ENCODE data around the gene UST. TPM values are rescaled to one million over a fixed set of nuclear protein-coding genes. Genes with fewer than 3 reads are reported as not detected.

UST gene
- total RNA-seq, 5 donors from 2014 or later (not counting 1 experiment from before 2014, with no cell fraction given) = 1.9 to 5.3 (median 3.0) TPM

DNA sequence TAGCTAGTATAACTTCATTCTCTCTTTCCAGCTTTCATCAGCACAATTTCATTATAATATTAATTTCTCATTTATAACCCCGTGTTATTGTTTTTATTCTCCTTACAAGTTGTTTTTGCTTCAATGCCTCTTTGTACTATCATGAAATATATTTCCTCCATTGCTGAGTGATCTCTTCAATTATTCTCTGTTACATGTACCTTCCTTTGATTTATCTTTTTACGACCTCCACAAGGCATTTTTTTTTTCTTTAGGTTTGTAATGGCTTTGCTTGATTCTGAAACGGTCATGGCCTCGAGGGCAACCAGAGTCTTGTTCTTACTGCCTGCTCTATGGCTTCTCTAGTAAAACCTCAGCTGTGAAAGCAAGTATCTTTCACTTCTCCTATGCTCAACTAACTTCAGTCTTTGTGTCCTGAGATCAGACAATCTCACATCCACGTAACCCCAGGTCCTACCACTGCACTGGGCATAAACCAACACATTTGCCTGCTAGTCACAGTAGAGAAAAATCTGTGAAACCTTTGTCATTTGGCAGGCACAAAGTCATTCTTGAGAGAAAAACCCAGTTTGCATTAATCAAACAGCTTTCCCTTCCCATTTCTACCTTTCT lies 119.9 kb downstream of the UST start:
- WGBS (ENCODE audit: insufficient coverage) = 94% methylated on average over 3 of the region's 5 CpGs
- Histone ChIP-seq H3K27ac (ENCODE audit: low read length) (no peak overlapping the region), H3K4me3 (ENCODE audit: control insufficient read depth in 1 of 2, extremely low read depth in 1 of 2, low read length in 1 of 2) (no peak overlapping the region), H3K4me1 (ENCODE audit: control insufficient read depth in 1 of 2, extremely low read depth in 1 of 2, insufficient read depth in 2 of 2, low read length in 2 of 2) (peaks cover 0 to 21% of the 10 kb centered on the region in 2 experiments), H3K27me3 (replicated peaks in 1 of 2; ENCODE audit: control insufficient read depth in 2 of 2, extremely low read depth in 1 of 2, insufficient read depth in 2 of 2, low read length in 1 of 2) (no peaks in the 10 kb centered on the region), H3K36me3 (ENCODE audit: control insufficient read depth in 2 of 2, extremely low read depth in 1 of 2, insufficient read depth in 1 of 2, low read length in 1 of 2) (no peaks in the 10 kb centered on the region), H3K9me3 (no peaks in the 10 kb centered on the region)
- Mint-ChIP-seq H3K4me1 (peaks cover 0 to 48% (median 10%) of the 10 kb centered on the region in 3 donors), H3K4me3 (no peak overlapping the region), H3K27ac (no peak overlapping the region), H3K27me3 (peaks cover 2 to 5% of the 10 kb centered on the region in 2 donors), H3K36me3 (no peaks in the 10 kb centered on the region), H3K9me3 (peaks cover 0 to 3% (median 0%) of the 10 kb centered on the region in 3 donors)
- ChIA-PET CTCF (interaction anchor here in 1 of 2 donors (0.5 to 0.7 kb wide), 2 partner anchors 25 to 215 kb away, joined by 3 to 4 read pairs; no protein-coding TSS in a partner anchor), POLR2A (interaction anchor here in 1 of 2 donors (0.6 kb wide), 2 partner anchors 40 to 273 kb away, joined by 3 read pairs; no protein-coding TSS in a partner anchor)
- ATAC-seq (replicated peaks in 1 of 4) = no peak
- DNase-seq = no peak

DNA sequence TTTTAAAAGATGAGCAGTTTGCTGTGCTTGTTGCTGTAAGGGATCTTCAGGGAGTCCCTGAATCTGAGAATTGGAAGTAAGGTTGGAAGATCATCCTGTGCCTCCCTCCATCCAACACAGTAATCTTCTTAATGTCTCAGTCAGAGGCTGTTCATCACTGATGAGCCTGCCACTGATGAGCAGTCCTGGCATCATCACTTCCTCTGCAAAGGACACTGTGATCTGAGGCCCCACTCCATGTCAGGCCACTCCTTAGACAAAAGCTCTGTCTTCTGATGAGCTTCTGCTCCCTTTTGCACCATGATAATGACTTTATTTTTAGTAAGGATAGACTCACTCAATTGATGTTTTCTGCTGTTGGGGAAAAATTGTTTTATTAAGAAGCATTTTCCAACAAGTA lies 121.0 kb downstream of the UST start:
- Mint-ChIP-seq H3K36me3 (no peaks in the 10 kb centered on the region), H3K27ac (no peak overlapping the region), H3K27me3 (peaks cover 2 to 3% of the 10 kb centered on the region in 2 donors), H3K4me1 (peaks cover 0 to 46% (median 10%) of the 10 kb centered on the region in 3 donors), H3K4me3 (no peak overlapping the region), H3K9me3 (peaks cover 0 to 3% (median 0%) of the 10 kb centered on the region in 3 donors)
- Histone ChIP-seq H3K27ac (ENCODE audit: low read length) (no peak overlapping the region), H3K4me3 (ENCODE audit: control insufficient read depth in 1 of 2, extremely low read depth in 1 of 2, low read length in 1 of 2) (no peak overlapping the region), H3K4me1 (ENCODE audit: control insufficient read depth in 1 of 2, extremely low read depth in 1 of 2, insufficient read depth in 2 of 2, low read length in 2 of 2) (peaks cover 0 to 21% of the 10 kb centered on the region in 2 experiments), H3K9me3 (no peaks in the 10 kb centered on the region), H3K27me3 (replicated peaks in 1 of 2; ENCODE audit: control insufficient read depth in 2 of 2, extremely low read depth in 1 of 2, insufficient read depth in 2 of 2, low read length in 1 of 2) (no peaks in the 10 kb centered on the region), H3K36me3 (ENCODE audit: control insufficient read depth in 2 of 2, extremely low read depth in 1 of 2, insufficient read depth in 1 of 2, low read length in 1 of 2) (no peaks in the 10 kb centered on the region)
- POLR2A ChIA-PET = no interaction called here
- ATAC-seq (replicated peaks in 1 of 4) (no peak), DNase-seq (no peak)
- CTCF ChIA-PET = no interaction called here

DNA sequence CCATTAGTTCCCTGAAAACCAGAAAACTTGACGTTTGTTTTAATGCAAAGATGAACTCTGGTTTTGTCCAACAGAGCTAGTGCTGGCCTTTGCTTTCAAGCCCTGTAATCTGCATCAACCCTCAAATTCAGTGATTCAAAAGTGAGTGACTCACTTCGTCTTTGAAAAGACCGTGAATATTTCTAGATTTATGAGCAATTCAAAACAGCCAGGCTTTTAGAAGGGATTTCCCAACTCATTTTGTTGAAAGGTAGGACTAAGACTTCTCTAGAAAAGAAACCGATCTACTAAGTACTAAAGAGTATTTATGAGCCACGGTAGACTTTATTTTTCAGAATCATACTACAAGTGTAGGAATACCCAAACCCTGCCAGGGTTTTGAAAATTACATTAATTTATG lies 121.5 kb downstream of the UST start:
- Histone ChIP-seq H3K27ac (ENCODE audit: low read length) (no peak overlapping the region), H3K9me3 (no peaks in the 10 kb centered on the region), H3K4me1 (ENCODE audit: control insufficient read depth in 1 of 2, extremely low read depth in 1 of 2, insufficient read depth in 2 of 2, low read length in 2 of 2) (peaks cover 0 to 21% of the 10 kb centered on the region in 2 experiments), H3K36me3 (ENCODE audit: control insufficient read depth in 2 of 2, extremely low read depth in 1 of 2, insufficient read depth in 1 of 2, low read length in 1 of 2) (no peaks in the 10 kb centered on the region), H3K4me3 (ENCODE audit: control insufficient read depth in 1 of 2, extremely low read depth in 1 of 2, low read length in 1 of 2) (no peak overlapping the region), H3K27me3 (replicated peaks in 1 of 2; ENCODE audit: control insufficient read depth in 2 of 2, extremely low read depth in 1 of 2, insufficient read depth in 2 of 2, low read length in 1 of 2) (no peaks in the 10 kb centered on the region)
- H3K27me3 Mint-ChIP-seq = peaks cover 0 to 2% of the 10 kb centered on the region in 2 donors
- DNase-seq (no peak), ATAC-seq (replicated peaks in 1 of 4) (no peak)
- WGBS (ENCODE audit: insufficient coverage) = 57% methylated on average over 1 of the region's 5 CpGs
- no peak overlapping the region for H3K4me3 Mint-ChIP-seq
- CTCF ChIA-PET = no interaction called here
- H3K27ac Mint-ChIP-seq = no peak overlapping the region
- POLR2A ChIA-PET = no interaction called here
- H3K4me1 Mint-ChIP-seq = peaks cover 0 to 41% (median 10%) of the 10 kb centered on the region in 3 donors
- H3K9me3 Mint-ChIP-seq = no peaks in the 10 kb centered on the region
- H3K36me3 Mint-ChIP-seq = no peaks in the 10 kb centered on the region

DNA sequence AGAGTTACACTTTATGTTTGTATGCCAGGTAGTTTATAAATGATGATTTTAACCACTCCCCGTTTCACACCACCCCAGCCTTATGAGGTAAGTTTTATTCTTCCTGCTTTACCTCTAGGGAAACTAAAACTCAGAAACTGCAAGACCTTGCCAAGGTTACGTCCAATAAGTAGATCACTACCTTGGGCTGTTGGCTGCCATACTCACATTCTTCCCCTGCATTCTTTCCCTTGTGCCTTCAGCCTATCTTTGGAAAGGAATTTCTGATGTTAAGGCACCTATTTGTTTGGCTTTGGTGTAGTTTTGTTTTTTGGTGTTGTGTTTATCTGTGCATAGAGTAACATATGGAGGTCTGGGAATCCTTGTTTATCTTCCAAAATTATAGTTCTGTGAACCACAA lies 122.1 kb downstream of the UST start:
- WGBS (ENCODE audit: insufficient coverage) = no CpG with 5 or more reads among the region's 2 CpGs
- Histone ChIP-seq H3K4me3 (ENCODE audit: control insufficient read depth in 1 of 2, extremely low read depth in 1 of 2, low read length in 1 of 2) (no peak overlapping the region), H3K9me3 (no peaks in the 10 kb centered on the region), H3K36me3 (ENCODE audit: control insufficient read depth in 2 of 2, extremely low read depth in 1 of 2, insufficient read depth in 1 of 2, low read length in 1 of 2) (no peaks in the 10 kb centered on the region), H3K27ac (ENCODE audit: low read length) (no peak overlapping the region), H3K4me1 (ENCODE audit: control insufficient read depth in 1 of 2, extremely low read depth in 1 of 2, insufficient read depth in 2 of 2, low read length in 2 of 2) (peaks cover 0 to 18% of the 10 kb centered on the region in 2 experiments), H3K27me3 (replicated peaks in 1 of 2; ENCODE audit: control insufficient read depth in 2 of 2, extremely low read depth in 1 of 2, insufficient read depth in 2 of 2, low read length in 1 of 2) (no peaks in the 10 kb centered on the region)
- no peak for DNase-seq
- no peak overlapping the region for H3K27ac Mint-ChIP-seq
- ChIA-PET POLR2A (no interaction called here), CTCF (no interaction called here)
- no peaks in the 10 kb centered on the region for H3K36me3 Mint-ChIP-seq
- H3K9me3 Mint-ChIP-seq = no peaks in the 10 kb centered on the region
- peaks cover 0 to 2% of the 10 kb centered on the region in 2 donors for H3K27me3 Mint-ChIP-seq
- H3K4me1 Mint-ChIP-seq = peaks cover 0 to 41% (median 10%) of the 10 kb centered on the region in 3 donors
- no peak overlapping the region for H3K4me3 Mint-ChIP-seq
- no peak for ATAC-seq (replicated peaks in 1 of 4)

DNA sequence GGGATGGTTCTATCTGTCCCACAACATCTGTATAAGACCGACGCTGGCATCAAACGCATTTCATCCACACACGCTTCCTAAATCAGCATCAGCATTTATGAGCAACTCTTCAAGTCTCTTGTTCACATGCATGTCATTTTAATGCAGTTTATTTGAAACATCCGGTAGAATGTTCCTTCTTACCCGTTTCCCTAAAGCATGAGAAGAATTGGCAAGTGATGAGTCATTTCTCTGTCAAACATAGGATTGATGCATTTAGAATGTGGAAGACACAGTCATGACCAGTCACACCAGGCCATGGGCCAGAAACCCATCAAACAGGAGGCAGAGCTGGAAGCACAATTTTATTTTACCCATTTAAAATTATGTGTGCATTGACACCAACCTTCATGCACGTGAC lies 122.8 kb downstream of the UST start:
- Mint-ChIP-seq H3K4me1 (peaks cover 0 to 35% (median 10%) of the 10 kb centered on the region in 3 donors), H3K27me3 (peaks cover 0 to 2% of the 10 kb centered on the region in 2 donors), H3K4me3 (no peak overlapping the region), H3K36me3 (no peaks in the 10 kb centered on the region), H3K27ac (no peak overlapping the region), H3K9me3 (no peaks in the 10 kb centered on the region)
- 100% methylated on average over 3 of the region's 7 CpGs for WGBS (ENCODE audit: insufficient coverage)
- CTCF ChIA-PET = no interaction called here
- Histone ChIP-seq H3K9me3 (no peaks in the 10 kb centered on the region), H3K27me3 (replicated peaks in 1 of 2; ENCODE audit: control insufficient read depth in 2 of 2, extremely low read depth in 1 of 2, insufficient read depth in 2 of 2, low read length in 1 of 2) (no peaks in the 10 kb centered on the region), H3K36me3 (ENCODE audit: control insufficient read depth in 2 of 2, extremely low read depth in 1 of 2, insufficient read depth in 1 of 2, low read length in 1 of 2) (no peaks in the 10 kb centered on the region), H3K4me1 (ENCODE audit: control insufficient read depth in 1 of 2, extremely low read depth in 1 of 2, insufficient read depth in 2 of 2, low read length in 2 of 2) (peaks cover 0 to 14% of the 10 kb centered on the region in 2 experiments), H3K27ac (ENCODE audit: low read length) (no peak overlapping the region), H3K4me3 (ENCODE audit: control insufficient read depth in 1 of 2, extremely low read depth in 1 of 2, low read length in 1 of 2) (no peak overlapping the region)
- no peak for DNase-seq
- no peak for ATAC-seq (replicated peaks in 1 of 4)
- POLR2A ChIA-PET = no interaction called here

DNA sequence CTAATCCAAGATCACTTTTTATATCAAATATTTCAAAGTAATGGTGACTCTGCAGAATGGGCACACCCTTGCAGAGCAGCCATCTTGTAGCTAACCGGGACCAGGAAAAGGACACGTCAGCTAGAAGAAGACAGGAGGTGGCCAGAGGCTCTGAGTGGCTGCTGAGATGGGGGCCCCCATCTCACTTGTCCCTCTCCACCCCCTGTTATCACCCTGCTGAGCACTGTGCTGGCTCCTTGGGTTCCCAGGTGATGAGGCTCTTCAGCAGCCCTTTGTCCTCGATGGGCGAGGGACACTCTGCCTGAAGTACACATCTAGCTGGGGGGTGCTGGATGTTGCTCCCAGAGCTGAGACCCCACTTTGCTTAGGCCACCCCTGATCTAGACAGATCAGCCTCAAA lies 126.3 kb downstream of the UST start:
- Histone ChIP-seq H3K4me3 (ENCODE audit: control insufficient read depth in 1 of 2, extremely low read depth in 1 of 2, low read length in 1 of 2) (no peak overlapping the region), H3K4me1 (ENCODE audit: control insufficient read depth in 1 of 2, extremely low read depth in 1 of 2, insufficient read depth in 2 of 2, low read length in 2 of 2) (peaks cover 0 to 14% of the 10 kb centered on the region in 2 experiments), H3K27me3 (replicated peaks in 1 of 2; ENCODE audit: control insufficient read depth in 2 of 2, extremely low read depth in 1 of 2, insufficient read depth in 2 of 2, low read length in 1 of 2) (peaks cover 0 to 2% of the 10 kb centered on the region in 2 experiments), H3K27ac (ENCODE audit: low read length) (no peak overlapping the region), H3K9me3 (no peaks in the 10 kb centered on the region), H3K36me3 (ENCODE audit: control insufficient read depth in 2 of 2, extremely low read depth in 1 of 2, insufficient read depth in 1 of 2, low read length in 1 of 2) (no peaks in the 10 kb centered on the region)
- ATAC-seq (replicated peaks in 1 of 4) = no peak
- DNase-seq = no peak
- Mint-ChIP-seq H3K9me3 (no peaks in the 10 kb centered on the region), H3K4me3 (no peak overlapping the region), H3K4me1 (peaks cover 0 to 20% (median 2%) of the 10 kb centered on the region in 3 donors), H3K27me3 (no peaks in the 10 kb centered on the region), H3K36me3 (no peaks in the 10 kb centered on the region), H3K27ac (no peak overlapping the region)
- no CpG with 5 or more reads among the region's 4 CpGs for WGBS (ENCODE audit: insufficient coverage)
- ChIA-PET CTCF (no interaction called here), POLR2A (no interaction called here)

All from T-cell (primary cell).